B cell (primary cell): ENCODE results near the gene MCF2L.

ENCODE experiments used
- CTCF ChIP-seq: fragments of 200-600 bp; IDR thresholded peaks from one replicate; pipeline ENCODE4 v1.8.0; 2022; ENCODE audit warnings: antibody characterized with exemption, mild to moderate bottlenecking
- EZH2 ChIP-seq: IDR thresholded peaks from 2 replicates; pipeline ENCODE4 v1.6.1; 2012; ENCODE audit warnings: borderline replicate concordance, low read depth, mild to moderate bottlenecking, moderate library complexity, low read length; ENCODE audit not compliant: insufficient read depth, poor library complexity, severe bottlenecking

DNA sequence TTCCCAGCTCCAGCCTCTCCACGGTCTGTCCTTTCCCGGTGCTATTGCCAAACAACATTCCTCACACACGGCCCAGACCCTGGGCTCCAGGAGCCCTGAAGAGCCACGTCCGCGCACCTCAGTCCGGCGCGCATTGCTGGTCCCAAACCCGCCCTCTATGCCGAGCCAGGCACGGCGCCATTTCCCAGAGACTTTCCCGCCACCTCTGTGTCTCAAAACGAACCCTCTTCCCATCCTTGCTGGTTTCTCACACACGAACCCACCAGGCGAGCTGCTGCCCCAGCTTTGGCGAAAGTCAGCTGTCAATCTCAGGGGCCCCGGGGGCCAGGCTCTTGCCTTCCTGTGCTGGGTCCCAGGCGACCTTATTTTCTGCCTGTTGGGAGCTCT lies 108.5 kb downstream of the MCF2L start:
- TF ChIP-seq CTCF (no peak), EZH2 (no peak)
